HG03342 (cell line): ENCODE results near the gene MPV17L2.
"Not testable (repeated sequence)": the region's sequence is repeated elsewhere in the genome, so short reads cannot be mapped to it uniquely, and the experiment has no call there.

Source experiments
- ATAC-seq: cut with Tn5 transposase; IDR thresholded peaks from one replicate; pipeline ENCODE4 v1.9.1; 2021; ENCODE audit warnings: mild to moderate bottlenecking, moderate library complexity; ENCODE audit not compliant: unreplicated experiment

Gene MPV17L2

GRCh38 chr19:18192673-18193387, at the start of gene MPV17L2:
MPV17L2 (plus strand) TSS chr19:18193218; CDS start chr19:18193282, 64 bp downstream.
- ATAC-seq: peak; percentile 84

- ATAC-seq: no peak
These were observed 49.1 kb upstream of the MPV17L2 start for GRCh38 chr19:18143902-18144301.

- ATAC-seq: no peak
These were observed 48.7 kb upstream of the MPV17L2 start for GRCh38 chr19:18144361-18144760.

GRCh38 chr19:18144906-18145305, 48.1 kb upstream of the MPV17L2 start:
- no peak for ATAC-seq

GRCh38 chr19:18145391-18145999, 47.5 kb upstream of the MPV17L2 start:
- no peak for ATAC-seq

GRCh38 chr19:18147396-18147795, 45.6 kb upstream of the MPV17L2 start:
- no peak for ATAC-seq

- no peak for ATAC-seq
These were observed 43.4 kb upstream of the MPV17L2 start for GRCh38 chr19:18149596-18149975.

GRCh38 chr19:18150776-18151624, 42.0 kb upstream of the MPV17L2 start:
- ATAC-seq: no peak

- ATAC-seq: peak; percentile 63
These were observed 40.6 kb upstream of the MPV17L2 start for GRCh38 chr19:18152442-18152816.

- peak; percentile 66 for ATAC-seq
These were observed 40.0 kb upstream of the MPV17L2 start, which contains the start of gene PIK3R2 for GRCh38 chr19:18152817-18153555. PIK3R2 (plus strand) TSS chr19:18153163; CDS start chr19:18155880, 2,717 bp downstream.

GRCh38 chr19:18153556-18154134, 39.4 kb upstream of the MPV17L2 start:
- ATAC-seq: no peak

- no peak for ATAC-seq
These were observed 37.6 kb upstream of the MPV17L2 start for GRCh38 chr19:18155095-18156087.

GRCh38 chr19:18156268-18156667, 36.8 kb upstream of the MPV17L2 start:
- no peak for ATAC-seq

- ATAC-seq: no peak
These were observed 36.1 kb upstream of the MPV17L2 start for GRCh38 chr19:18156841-18157464.

GRCh38 chr19:18157465-18158063, 35.5 kb upstream of the MPV17L2 start:
- no peak for ATAC-seq

GRCh38 chr19:18158467-18158866, 34.6 kb upstream of the MPV17L2 start:
- no peak for ATAC-seq

GRCh38 chr19:18159059-18159616, 33.9 kb upstream of the MPV17L2 start:
- ATAC-seq: not testable (repeated sequence)

- ATAC-seq: no peak
These were observed 33.2 kb upstream of the MPV17L2 start for GRCh38 chr19:18159810-18160209.
